ENCODE results near the gene RNF166. TPM values are rescaled to one million over a fixed set of nuclear protein-coding genes. Genes with fewer than 3 reads are reported as not detected.

RNF166 gene
- polyA plus RNA-seq, 3 donors: 99.3 to 255 (median 120) TPM

GRCh38 chr16:88735616-88736015, 29.4 kb upstream of the RNF166 start:
- Mint-ChIP-seq H3K27ac (no peak overlapping the region), H3K4me1 (no peaks in the 10 kb centered on the region), H3K9me3 (no peaks in the 10 kb centered on the region), H3K36me3 (peaks cover 47 to 75% of the 10 kb centered on the region in 2 donors), H3K4me3 (no peak overlapping the region), H3K27me3 (ENCODE audit: low read depth in 3 of 3) (no peaks in the 10 kb centered on the region)
- Histone ChIP-seq H3K4me2 (replicated peaks; ENCODE audit: extremely low read depth, low read length, poor library complexity, severe bottlenecking) (no peak overlapping the region), H3K36me3 (replicated peaks in 1 of 2; ENCODE audit: control insufficient read depth in 1 of 2, insufficient read depth in 2 of 2, low read length in 2 of 2) (peaks cover 78 to 94% of the 10 kb centered on the region in 2 donors), H3K27me3 (ENCODE audit: control insufficient read depth in 2 of 2, insufficient read depth in 2 of 2, low read length in 2 of 2) (no peaks in the 10 kb centered on the region), H3K27ac (ENCODE audit: low read depth in 1 of 2, low read length in 2 of 2) (no peak overlapping the region), H2AFZ (ENCODE audit: insufficient read depth, low read depth, low read length, poor library complexity, severe bottlenecking) (no peak overlapping the region), H3K9me3 (replicated peaks in 1 of 2; ENCODE audit: control insufficient read depth in 1 of 2, insufficient read depth in 1 of 2, low read length in 2 of 2) (no peaks in the 10 kb centered on the region), H3K79me2 (ENCODE audit: insufficient read depth, low read length) (peaks cover 26% of the 10 kb centered on the region), H4K20me1 (ENCODE audit: insufficient read depth, low read length) (peaks cover 99% of the 10 kb centered on the region), H3K4me3 (replicated peaks in 1 of 3; ENCODE audit: low read depth in 2 of 3, low read length in 3 of 3) (no peak overlapping the region), H3K9ac (ENCODE audit: insufficient read depth, low read length, poor library complexity, severe bottlenecking) (no peak overlapping the region), H3K4me1 (ENCODE audit: control insufficient read depth in 1 of 2, insufficient read depth in 2 of 2, low read length in 2 of 2) (no peaks in the 10 kb centered on the region)
- TF ChIP-seq CTCF (IDR thresholded peaks at IDR 0.05): no peak
- no peak for DNase-seq
- WGBS (ENCODE audit: insufficient coverage): 90% methylated on average over 10 of the region's 10 CpGs
- intact Hi-C loops (cut with micrococcal nuclease): loop anchor here (2.0 to 5.0 kb wide), 3 partner anchors 122 to 481 kb away; partner anchors contain the start of genes ZNF778 (in 2 of the 2), GALNS (in 1 of the 2) and TRAPPC2L (in 1 of the 2)

- no peak overlapping the region for H3K9ac ChIP-seq (ENCODE audit: insufficient read depth, low read length, poor library complexity, severe bottlenecking)
- no peak for TF ChIP-seq CTCF (IDR thresholded peaks at IDR 0.05)
- no peaks in the 10 kb centered on the region for H3K9me3 ChIP-seq (replicated peaks in 1 of 2; ENCODE audit: control insufficient read depth in 1 of 2, insufficient read depth in 1 of 2, low read length in 2 of 2)
- H3K4me3 ChIP-seq (replicated peaks in 1 of 3; ENCODE audit: low read depth in 2 of 3, low read length in 3 of 3): no peak overlapping the region
- no peak overlapping the region for H3K4me2 ChIP-seq (replicated peaks; ENCODE audit: extremely low read depth, low read length, poor library complexity, severe bottlenecking)
- H3K27me3 ChIP-seq (ENCODE audit: control insufficient read depth in 2 of 2, insufficient read depth in 2 of 2, low read length in 2 of 2): no peaks in the 10 kb centered on the region
- H3K36me3 Mint-ChIP-seq: peaks cover 47 to 75% of the 10 kb centered on the region in 2 donors
- H3K27ac Mint-ChIP-seq: no peak overlapping the region
- H3K9me3 Mint-ChIP-seq: no peaks in the 10 kb centered on the region
- no peak overlapping the region for H2AFZ ChIP-seq (ENCODE audit: insufficient read depth, low read depth, low read length, poor library complexity, severe bottlenecking)
- peaks cover 77 to 94% of the 10 kb centered on the region in 2 donors for H3K36me3 ChIP-seq (replicated peaks in 1 of 2; ENCODE audit: control insufficient read depth in 1 of 2, insufficient read depth in 2 of 2, low read length in 2 of 2)
- H4K20me1 ChIP-seq (ENCODE audit: insufficient read depth, low read length): peaks cover 96% of the 10 kb centered on the region
- H3K4me1 ChIP-seq (ENCODE audit: control insufficient read depth in 1 of 2, insufficient read depth in 2 of 2, low read length in 2 of 2): no peaks in the 10 kb centered on the region
- WGBS (ENCODE audit: insufficient coverage): 97% methylated on average over 16 of the region's 16 CpGs
- H3K79me2 ChIP-seq (ENCODE audit: insufficient read depth, low read length): peaks cover 27% of the 10 kb centered on the region
- H3K27me3 Mint-ChIP-seq (ENCODE audit: low read depth in 3 of 3): no peaks in the 10 kb centered on the region
- intact Hi-C loops (cut with micrococcal nuclease): loop anchor here (5.0 kb wide), 2 partner anchors 122 to 127 kb away; partner anchors contain the start of genes GALNS (in 1 of the 2) and TRAPPC2L (in 1 of the 2)
- no peak overlapping the region for H3K4me3 Mint-ChIP-seq
- DNase-seq: no peak
- no peak overlapping the region for H3K27ac ChIP-seq (ENCODE audit: low read depth in 1 of 2, low read length in 2 of 2)
- no peaks in the 10 kb centered on the region for H3K4me1 Mint-ChIP-seq
These were observed 28.9 kb upstream of the RNF166 start for GRCh38 chr16:88735121-88735520.

Data from CD14-positive monocyte (primary cell).